Measurements from ENCODE around the gene GLI1. TPM values are rescaled to one million over a fixed set of nuclear protein-coding genes. Genes with fewer than 3 reads are reported as not detected.
"Not testable (repeated sequence)": the region's sequence is repeated elsewhere in the genome, so short reads cannot be mapped to it uniquely, and the experiment has no call there.

Gene GLI1
- total and polyA plus RNA-seq, 10 donors, result 0.46 to 3.6 (median 1.0) TPM

DNA sequence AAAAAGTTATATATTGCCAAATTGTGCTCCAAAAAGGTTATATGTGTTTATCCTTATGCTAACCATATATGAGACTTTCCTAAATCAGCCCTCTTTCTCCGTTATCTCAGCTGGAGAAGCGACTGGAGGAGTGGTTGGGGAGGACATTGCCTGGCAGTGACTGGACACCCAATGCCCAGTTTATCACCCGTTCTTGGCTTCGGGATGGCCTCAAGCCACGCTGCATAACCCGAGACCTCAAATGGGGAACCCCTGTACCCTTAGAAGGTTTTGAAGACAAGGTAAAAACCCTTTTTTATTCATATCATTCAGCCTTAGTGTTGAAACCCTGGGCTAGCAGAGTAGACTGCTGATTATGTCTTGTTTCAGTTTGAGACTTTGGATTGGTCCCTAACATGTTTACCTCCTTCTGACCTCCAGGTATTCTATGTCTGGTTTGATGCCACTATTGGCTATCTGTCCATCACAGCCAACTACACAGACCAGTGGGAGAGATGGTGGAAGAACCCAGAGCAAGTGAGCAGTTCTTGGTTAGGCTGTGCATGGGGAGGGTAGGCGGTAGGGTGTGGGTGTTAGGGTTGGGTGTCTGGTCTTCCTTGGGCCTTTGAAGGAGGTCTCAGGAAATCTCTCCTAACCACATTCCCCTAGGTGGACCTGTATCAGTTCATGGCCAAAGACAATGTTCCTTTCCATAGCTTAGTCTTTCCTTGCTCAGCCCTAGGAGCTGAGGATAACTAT is 52.2 kb downstream of the GLI1 start:
- Histone ChIP-seq H3K4me3 (no peak overlapping the region), H3K27ac (peak overlapping the region in 1 of 8 donors; percentile 36), H3K9me3 (no peaks in the 10 kb centered on the region), H3K27me3 (replicated peaks in 1 of 7) (no peaks in the 10 kb centered on the region), H3K36me3 (peaks cover 3 to 96% (median 75%) of the 10 kb centered on the region in 6 donors), H3K4me1 (peaks cover 0 to 13% (median 1%) of the 10 kb centered on the region in 6 donors)
- intact Hi-C loops (cut with DNase I; ENCODE audit: low total_unique reads), result no loop called here
- 95 to 99% (median 96%) methylated on average over 7 of the region's 7 CpGs for WGBS, 5 donors
- TF ChIP-seq POLR2A (IDR thresholded peaks at IDR 0.05), result no peak
- TF ChIP-seq, protein P1, sequence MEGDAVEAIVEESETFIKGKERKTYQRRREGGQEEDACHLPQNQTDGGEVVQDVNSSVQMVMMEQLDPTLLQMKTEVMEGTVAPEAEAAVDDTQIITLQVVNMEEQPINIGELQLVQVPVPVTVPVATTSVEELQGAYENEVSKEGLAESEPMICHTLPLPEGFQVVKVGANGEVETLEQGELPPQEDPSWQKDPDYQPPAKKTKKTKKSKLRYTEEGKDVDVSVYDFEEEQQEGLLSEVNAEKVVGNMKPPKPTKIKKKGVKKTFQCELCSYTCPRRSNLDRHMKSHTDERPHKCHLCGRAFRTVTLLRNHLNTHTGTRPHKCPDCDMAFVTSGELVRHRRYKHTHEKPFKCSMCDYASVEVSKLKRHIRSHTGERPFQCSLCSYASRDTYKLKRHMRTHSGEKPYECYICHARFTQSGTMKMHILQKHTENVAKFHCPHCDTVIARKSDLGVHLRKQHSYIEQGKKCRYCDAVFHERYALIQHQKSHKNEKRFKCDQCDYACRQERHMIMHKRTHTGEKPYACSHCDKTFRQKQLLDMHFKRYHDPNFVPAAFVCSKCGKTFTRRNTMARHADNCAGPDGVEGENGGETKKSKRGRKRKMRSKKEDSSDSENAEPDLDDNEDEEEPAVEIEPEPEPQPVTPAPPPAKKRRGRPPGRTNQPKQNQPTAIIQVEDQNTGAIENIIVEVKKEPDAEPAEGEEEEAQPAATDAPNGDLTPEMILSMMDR (IDR thresholded peaks at IDR 0.05 in 8 of 11, conservative IDR thresholded peaks at IDR 0.05 in 3 of 11), result no peak
- no peak for TF ChIP-seq POLR2AphosphoS5 (IDR thresholded peaks at IDR 0.05)
- peak; percentile 30 for DNase-seq

DNA sequence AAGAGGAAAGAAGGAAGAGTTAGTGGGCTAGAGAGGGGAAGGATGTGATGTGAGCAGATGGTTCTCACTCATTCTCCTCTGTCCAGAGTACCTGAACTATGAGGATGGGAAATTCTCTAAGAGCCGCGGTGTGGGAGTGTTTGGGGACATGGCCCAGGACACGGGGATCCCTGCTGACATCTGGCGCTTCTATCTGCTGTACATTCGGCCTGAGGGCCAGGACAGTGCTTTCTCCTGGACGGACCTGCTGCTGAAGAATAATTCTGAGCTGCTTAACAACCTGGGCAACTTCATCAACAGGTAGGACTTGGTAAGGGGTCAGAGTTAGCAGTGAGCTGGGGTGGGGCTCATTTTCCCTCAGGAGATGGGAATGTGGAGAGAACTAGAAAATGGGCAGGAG is 53.1 kb downstream of the GLI1 start:
- H3K27ac ChIP-seq, result no peak overlapping the region
- peaks cover 3 to 100% (median 85%) of the 10 kb centered on the region in 6 donors for H3K36me3 ChIP-seq
- no peak overlapping the region for H3K4me3 ChIP-seq
- no peaks in the 10 kb centered on the region for H3K27me3 ChIP-seq (replicated peaks in 1 of 7)
- peaks cover 0 to 22% (median 10%) of the 10 kb centered on the region in 6 donors for H3K4me1 ChIP-seq
- intact Hi-C loops (cut with DNase I; ENCODE audit: low total_unique reads), result no loop called here
- no peaks in the 10 kb centered on the region for H3K9me3 ChIP-seq
- peak; percentile 51 for DNase-seq
- TF ChIP-seq, protein P1 (IDR thresholded peaks at IDR 0.05 in 8 of 11, conservative IDR thresholded peaks at IDR 0.05 in 3 of 11), result no peak
- TF ChIP-seq POLR2AphosphoS5 (IDR thresholded peaks at IDR 0.05) (no peak), POLR2A (IDR thresholded peaks at IDR 0.05) (no peak)
- WGBS, 5 donors, result 89 to 97% (median 95%) methylated on average over 6 of the region's 6 CpGs

DNA sequence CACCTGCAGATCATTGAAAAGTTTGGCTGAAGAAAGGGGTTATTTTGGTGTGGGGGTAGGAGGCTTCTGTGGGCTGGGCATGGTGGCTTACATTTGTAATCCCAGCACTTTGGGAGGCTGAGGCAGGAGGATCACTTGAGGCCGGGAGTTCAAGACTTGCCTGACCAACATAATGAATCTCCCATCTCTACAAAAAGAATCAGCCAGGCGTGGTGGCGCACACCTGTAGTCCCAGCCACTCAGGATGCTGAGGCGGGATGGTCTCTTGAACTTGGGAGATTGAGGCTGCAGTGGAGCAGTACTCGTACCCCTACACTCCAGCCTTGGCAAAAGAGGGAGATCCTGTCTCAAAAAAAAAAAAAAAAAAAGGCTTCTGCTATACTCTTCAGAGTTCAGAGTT is 53.7 kb downstream of the GLI1 start:
- H3K4me3 ChIP-seq, result no peak overlapping the region
- H3K9me3 ChIP-seq, result no peaks in the 10 kb centered on the region
- H3K36me3 ChIP-seq, result peaks cover 3 to 100% (median 88%) of the 10 kb centered on the region in 6 donors
- H3K4me1 ChIP-seq, result peaks cover 4 to 28% (median 16%) of the 10 kb centered on the region in 6 donors
- TF ChIP-seq POLR2AphosphoS5 (IDR thresholded peaks at IDR 0.05) (no peak), POLR2A (IDR thresholded peaks at IDR 0.05) (no peak)
- TF ChIP-seq, protein P1 (IDR thresholded peaks at IDR 0.05 in 8 of 11, conservative IDR thresholded peaks at IDR 0.05 in 3 of 11), result no peak
- intact Hi-C loops (cut with DNase I; ENCODE audit: low total_unique reads), result no loop called here
- 95 to 98% (median 96%) methylated on average over 5 of the region's 5 CpGs for WGBS, 5 donors
- DNase-seq, result peak; percentile 27
- H3K27me3 ChIP-seq (replicated peaks in 1 of 7), result no peaks in the 10 kb centered on the region
- H3K27ac ChIP-seq, result no peak overlapping the region

GRCh38 chr12:57513677-57514076 is 54.1 kb downstream of the GLI1 start:
- Histone ChIP-seq H3K36me3 (peaks cover 3 to 100% (median 87%) of the 10 kb centered on the region in 6 donors), H3K4me1 (peaks cover 8 to 32% (median 20%) of the 10 kb centered on the region in 6 donors)
- DNase-seq; H3K4me3 ChIP-seq; intact Hi-C loops (cut with DNase I; ENCODE audit: low total_unique reads); H3K27me3 ChIP-seq (replicated peaks in 1 of 7); H3K9me3 ChIP-seq; H3K27ac ChIP-seq: not testable (repeated sequence)
- WGBS, 5 donors, result 93 to 98% (median 98%) methylated on average over 6 of the region's 6 CpGs

- 89 to 97% (median 95%) methylated on average over 9 of the region's 9 CpGs for WGBS, 5 donors
- Histone ChIP-seq H3K4me1 (peaks cover 14 to 38% (median 26%) of the 10 kb centered on the region in 6 donors), H3K36me3 (peaks cover 3 to 97% (median 83%) of the 10 kb centered on the region in 6 donors), H3K27ac (peak overlapping the region in 1 of 8 donors; percentile 19)
- H3K27me3 ChIP-seq (replicated peaks in 1 of 7); DNase-seq; H3K4me3 ChIP-seq; intact Hi-C loops (cut with DNase I; ENCODE audit: low total_unique reads); H3K9me3 ChIP-seq: not testable (repeated sequence)
Measured at GRCh38 chr12:57514246-57514645, 54.7 kb downstream of the GLI1 start.
